ENCODE results near the gene ZCCHC10.

The ZCCHC10 gene
- total RNA-seq: 7.9 to 11.8 (median 8.9) reads per million in 3 donors

DNA sequence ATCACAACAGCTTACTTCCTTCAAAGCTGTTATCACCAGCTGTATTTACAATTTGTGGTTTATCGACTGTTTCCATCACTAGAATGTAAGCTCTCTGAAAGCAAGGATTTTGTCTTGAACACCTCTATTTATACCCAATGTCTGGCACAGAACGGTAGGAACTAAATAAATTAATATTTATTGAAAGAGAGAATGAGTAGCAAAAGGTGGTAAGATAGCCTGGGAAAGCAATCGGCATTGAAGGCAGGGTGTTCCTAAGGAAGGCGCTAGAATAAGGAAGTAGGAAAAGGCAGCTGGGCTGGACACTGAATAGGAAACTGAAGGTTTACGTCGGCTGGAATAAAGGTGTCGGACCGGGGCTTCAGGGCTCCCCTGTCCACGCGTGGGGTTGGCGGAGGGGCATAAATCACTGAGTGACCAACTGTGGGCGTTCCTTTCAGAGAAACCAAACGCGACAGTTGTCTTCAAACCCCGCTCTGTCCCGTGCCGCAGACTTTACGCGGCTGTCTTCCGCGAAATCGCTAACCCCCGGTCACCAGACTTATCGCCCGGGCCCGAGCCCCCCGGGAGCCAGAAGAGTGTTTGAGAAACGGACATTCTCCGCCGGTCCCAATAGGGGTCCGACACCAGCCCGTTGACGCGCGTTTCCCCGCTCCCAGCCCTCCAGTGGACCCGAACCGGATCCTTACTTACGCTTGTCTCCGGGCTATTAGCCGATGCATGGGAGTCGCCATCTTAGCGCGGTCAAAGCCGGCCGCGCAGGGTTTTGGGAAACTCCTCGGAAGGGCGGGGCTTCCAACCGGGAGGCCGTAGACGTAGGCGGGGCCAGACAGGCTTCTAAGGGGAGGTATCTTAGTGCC is at the start of gene ZCCHC10:
Gene ZCCHC10, minus strand, starts transcription at position 746 of the 860 bp plus-strand sequence. Its CDS starts 12 bp downstream, at position 734.
- DNase-seq: peak; percentile 79 to 86 (median 84)
- Histone ChIP-seq H3K27me3 (replicated peaks; ENCODE audit: control insufficient read depth, insufficient read depth, low read length, poor library complexity, severe bottlenecking) (no peaks in the 10 kb centered on the region), H3K9me3 (ENCODE audit: control insufficient read depth, low read length) (no peaks in the 10 kb centered on the region), H3K36me3 (ENCODE audit: control insufficient read depth, insufficient read depth, low read length) (no peaks in the 10 kb centered on the region), H3K4me1 (ENCODE audit: control insufficient read depth, insufficient read depth, low read length, poor library complexity, severe bottlenecking) (no peaks in the 10 kb centered on the region), H3K27ac (ENCODE audit: insufficient read depth, low read length, poor library complexity, severe bottlenecking) (peak within 1 kb of the TSS; percentile 89), H3K4me3 (ENCODE audit: insufficient read depth, low read depth, low read length, poor library complexity, severe bottlenecking) (peak within 1 kb of the TSS; percentile 99)

DNA sequence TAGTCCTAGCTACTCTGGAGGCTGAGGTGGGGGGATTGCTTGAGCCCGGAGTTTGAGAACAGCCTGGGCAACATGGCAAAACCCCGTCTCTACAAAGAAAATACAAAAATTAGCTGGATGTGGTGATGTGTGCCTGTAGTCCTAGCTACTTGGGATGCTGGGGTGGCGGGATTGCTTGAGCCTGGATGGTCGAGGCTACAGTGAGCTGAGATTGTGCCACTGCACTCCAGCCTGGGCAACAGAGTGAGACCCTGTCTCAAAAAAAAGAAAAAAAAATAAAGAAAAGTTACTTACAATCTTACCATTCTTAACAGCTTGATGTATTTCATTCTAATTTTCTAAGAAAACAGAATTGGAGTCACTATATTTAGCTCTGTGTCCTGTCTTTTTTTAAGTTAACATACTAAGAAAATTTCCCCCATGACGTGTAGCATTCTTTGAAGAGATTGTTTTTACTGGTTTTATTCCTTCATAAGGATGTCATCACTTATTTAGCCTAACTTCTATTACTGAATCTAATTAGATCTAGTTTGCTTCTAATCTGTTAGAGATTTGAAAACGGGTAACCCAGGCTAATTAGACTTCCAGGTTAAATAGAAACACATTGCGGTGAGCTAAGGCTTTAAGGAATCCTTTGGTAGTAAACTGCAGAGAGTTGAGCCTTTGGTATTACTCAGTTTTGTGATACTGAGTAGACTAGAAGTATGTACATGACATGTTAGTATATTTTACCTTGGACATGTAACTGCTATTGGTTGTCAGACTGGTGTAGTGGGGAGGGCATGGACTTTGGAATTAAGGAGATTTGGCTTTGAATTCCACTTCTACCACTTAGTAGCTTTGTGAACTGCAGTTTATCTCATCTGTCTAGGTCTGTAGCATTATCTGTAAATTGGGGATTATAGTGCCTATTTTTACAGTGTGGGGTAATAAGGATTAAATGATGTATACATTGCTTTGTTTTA is 49.5 kb upstream of the ZCCHC10 start:
- Histone ChIP-seq H3K4me1 (ENCODE audit: control insufficient read depth, insufficient read depth, low read length, poor library complexity, severe bottlenecking) (peaks cover 3% of the 10 kb centered on the region), H3K27ac (ENCODE audit: insufficient read depth, low read length, poor library complexity, severe bottlenecking) (no peak overlapping the region), H3K4me3 (ENCODE audit: insufficient read depth, low read depth, low read length, poor library complexity, severe bottlenecking) (no peak overlapping the region), H3K36me3 (ENCODE audit: control insufficient read depth, insufficient read depth, low read length) (peaks cover 45% of the 10 kb centered on the region), H3K9me3 (ENCODE audit: control insufficient read depth, low read length) (no peaks in the 10 kb centered on the region), H3K27me3 (replicated peaks; ENCODE audit: control insufficient read depth, insufficient read depth, low read length, poor library complexity, severe bottlenecking) (no peaks in the 10 kb centered on the region)
- DNase-seq: no peak

- H3K36me3 ChIP-seq (ENCODE audit: control insufficient read depth, insufficient read depth, low read length): peaks cover 72% of the 10 kb centered on the region
Observed at GRCh38 chr5:133072021-133072420, 45.7 kb upstream of the ZCCHC10 start.

GRCh38 chr5:133066045-133066444 is 39.7 kb upstream of the ZCCHC10 start:
- DNase-seq: no peak
- Histone ChIP-seq H3K4me3 (ENCODE audit: insufficient read depth, low read depth, low read length, poor library complexity, severe bottlenecking) (no peak overlapping the region), H3K36me3 (ENCODE audit: control insufficient read depth, insufficient read depth, low read length) (peaks cover 46% of the 10 kb centered on the region), H3K9me3 (ENCODE audit: control insufficient read depth, low read length) (no peaks in the 10 kb centered on the region), H3K27me3 (replicated peaks; ENCODE audit: control insufficient read depth, insufficient read depth, low read length, poor library complexity, severe bottlenecking) (no peaks in the 10 kb centered on the region), H3K27ac (ENCODE audit: insufficient read depth, low read length, poor library complexity, severe bottlenecking) (no peak overlapping the region), H3K4me1 (ENCODE audit: control insufficient read depth, insufficient read depth, low read length, poor library complexity, severe bottlenecking) (peaks cover 6% of the 10 kb centered on the region)

More at GRCh38 chr5:133072021-133072420, 45.7 kb upstream of the ZCCHC10 start:
- no peaks in the 10 kb centered on the region for H3K4me1 ChIP-seq (ENCODE audit: control insufficient read depth, insufficient read depth, low read length, poor library complexity, severe bottlenecking)
- no peak overlapping the region for H3K27ac ChIP-seq (ENCODE audit: insufficient read depth, low read length, poor library complexity, severe bottlenecking)
- H3K27me3 ChIP-seq (replicated peaks; ENCODE audit: control insufficient read depth, insufficient read depth, low read length, poor library complexity, severe bottlenecking): no peaks in the 10 kb centered on the region
- DNase-seq: no peak
- H3K9me3 ChIP-seq (ENCODE audit: control insufficient read depth, low read length): no peaks in the 10 kb centered on the region
- H3K4me3 ChIP-seq (ENCODE audit: insufficient read depth, low read depth, low read length, poor library complexity, severe bottlenecking): no peak overlapping the region

- Histone ChIP-seq H3K9me3 (ENCODE audit: control insufficient read depth, low read length) (no peaks in the 10 kb centered on the region), H3K27ac (ENCODE audit: insufficient read depth, low read length, poor library complexity, severe bottlenecking) (no peak overlapping the region), H3K27me3 (replicated peaks; ENCODE audit: control insufficient read depth, insufficient read depth, low read length, poor library complexity, severe bottlenecking) (no peaks in the 10 kb centered on the region), H3K36me3 (ENCODE audit: control insufficient read depth, insufficient read depth, low read length) (peaks cover 43% of the 10 kb centered on the region), H3K4me3 (ENCODE audit: insufficient read depth, low read depth, low read length, poor library complexity, severe bottlenecking) (no peak overlapping the region), H3K4me1 (ENCODE audit: control insufficient read depth, insufficient read depth, low read length, poor library complexity, severe bottlenecking) (peaks cover 6% of the 10 kb centered on the region)
- no peak for DNase-seq
Observed at GRCh38 chr5:133065471-133065870, 39.1 kb upstream of the ZCCHC10 start.

DNA sequence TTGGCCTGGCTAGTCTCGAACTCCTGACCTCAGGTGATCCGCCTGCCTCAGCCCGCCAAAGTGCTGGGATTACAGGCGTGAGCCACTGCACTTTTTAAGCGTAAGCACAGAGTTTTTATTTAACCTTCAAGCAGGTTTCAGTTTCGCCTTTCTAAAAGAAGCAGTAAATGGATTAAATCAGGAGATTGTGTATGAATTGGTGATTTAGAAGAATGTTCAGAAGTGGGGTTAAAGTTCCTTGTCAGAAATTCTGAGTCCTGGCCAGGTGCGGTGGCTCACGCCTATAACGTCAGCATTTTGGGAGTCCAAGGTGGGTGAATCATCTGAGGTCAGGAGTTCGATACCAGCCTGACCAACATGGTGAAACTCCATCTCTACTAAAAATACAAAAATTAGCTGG is 37.6 kb upstream of the ZCCHC10 start:
- Histone ChIP-seq H3K27me3 (replicated peaks; ENCODE audit: control insufficient read depth, insufficient read depth, low read length, poor library complexity, severe bottlenecking) (no peaks in the 10 kb centered on the region), H3K27ac (ENCODE audit: insufficient read depth, low read length, poor library complexity, severe bottlenecking) (no peak overlapping the region)

GRCh38 chr5:133062276-133062675 is 35.9 kb upstream of the ZCCHC10 start:
- Histone ChIP-seq H3K9me3 (ENCODE audit: control insufficient read depth, low read length) (no peaks in the 10 kb centered on the region), H3K4me3 (ENCODE audit: insufficient read depth, low read depth, low read length, poor library complexity, severe bottlenecking) (no peak overlapping the region), H3K27me3 (replicated peaks; ENCODE audit: control insufficient read depth, insufficient read depth, low read length, poor library complexity, severe bottlenecking) (no peaks in the 10 kb centered on the region), H3K27ac (ENCODE audit: insufficient read depth, low read length, poor library complexity, severe bottlenecking) (no peak overlapping the region), H3K4me1 (ENCODE audit: control insufficient read depth, insufficient read depth, low read length, poor library complexity, severe bottlenecking) (peaks cover 6% of the 10 kb centered on the region), H3K36me3 (ENCODE audit: control insufficient read depth, insufficient read depth, low read length) (peaks cover 16% of the 10 kb centered on the region)
- DNase-seq: no peak

More for the DNA sequence above, 37.6 kb upstream of the ZCCHC10 start:
- H3K36me3 ChIP-seq (ENCODE audit: control insufficient read depth, insufficient read depth, low read length): peaks cover 31% of the 10 kb centered on the region
- H3K4me1 ChIP-seq (ENCODE audit: control insufficient read depth, insufficient read depth, low read length, poor library complexity, severe bottlenecking): peaks cover 6% of the 10 kb centered on the region
- H3K9me3 ChIP-seq (ENCODE audit: control insufficient read depth, low read length): no peaks in the 10 kb centered on the region
- no peak overlapping the region for H3K4me3 ChIP-seq (ENCODE audit: insufficient read depth, low read depth, low read length, poor library complexity, severe bottlenecking)
- no peak for DNase-seq

DNA sequence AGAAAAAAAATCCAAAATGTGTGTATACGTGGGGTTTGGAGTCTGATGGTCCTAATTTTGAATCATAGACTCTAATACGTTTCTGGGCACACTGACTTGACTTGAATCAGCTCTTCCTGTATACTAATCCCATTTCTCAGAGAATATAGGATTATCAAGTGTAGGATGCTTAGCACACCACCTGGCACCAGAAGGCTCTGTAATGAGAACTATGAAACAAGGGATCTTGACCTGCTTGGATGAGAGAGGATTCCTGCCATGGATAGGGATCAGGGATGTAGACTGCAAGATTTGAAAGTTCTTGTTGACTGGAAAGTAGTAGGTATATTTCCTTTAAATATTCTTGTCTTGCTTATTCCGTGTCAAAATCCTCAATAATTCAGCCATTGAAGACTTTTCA is 33.3 kb upstream of the ZCCHC10 start:
- H3K4me1 ChIP-seq (ENCODE audit: control insufficient read depth, insufficient read depth, low read length, poor library complexity, severe bottlenecking): peaks cover 6% of the 10 kb centered on the region
- H3K9me3 ChIP-seq (ENCODE audit: control insufficient read depth, low read length): no peaks in the 10 kb centered on the region
- no peaks in the 10 kb centered on the region for H3K27me3 ChIP-seq (replicated peaks; ENCODE audit: control insufficient read depth, insufficient read depth, low read length, poor library complexity, severe bottlenecking)
- no peak overlapping the region for H3K27ac ChIP-seq (ENCODE audit: insufficient read depth, low read length, poor library complexity, severe bottlenecking)
- no peak overlapping the region for H3K4me3 ChIP-seq (ENCODE audit: insufficient read depth, low read depth, low read length, poor library complexity, severe bottlenecking)
- peaks cover under 1% of the 10 kb centered on the region for H3K36me3 ChIP-seq (ENCODE audit: control insufficient read depth, insufficient read depth, low read length)
- no peak for DNase-seq

- no peak for DNase-seq
- H3K27ac ChIP-seq (ENCODE audit: insufficient read depth, low read length, poor library complexity, severe bottlenecking): no peak overlapping the region
- peaks cover 3% of the 10 kb centered on the region for H3K4me1 ChIP-seq (ENCODE audit: control insufficient read depth, insufficient read depth, low read length, poor library complexity, severe bottlenecking)
- H3K4me3 ChIP-seq (ENCODE audit: insufficient read depth, low read depth, low read length, poor library complexity, severe bottlenecking): no peak overlapping the region
- H3K36me3 ChIP-seq (ENCODE audit: control insufficient read depth, insufficient read depth, low read length): no peaks in the 10 kb centered on the region
- no peaks in the 10 kb centered on the region for H3K27me3 ChIP-seq (replicated peaks; ENCODE audit: control insufficient read depth, insufficient read depth, low read length, poor library complexity, severe bottlenecking)
- H3K9me3 ChIP-seq (ENCODE audit: control insufficient read depth, low read length): no peaks in the 10 kb centered on the region
Observed at GRCh38 chr5:133056891-133057290, 30.5 kb upstream of the ZCCHC10 start.

Measured in effector memory CD4-positive, alpha-beta T cell (primary cell).